Hippocampal formation (tissue), 2 donors: Measurements from ENCODE around the gene PNPLA7.

Experiments used
- DNase-seq, 2 donors: peaks; one replicate each; lab custom pipeline; 2025; lab: John Stamatoyannopoulos, UW

Gene PNPLA7

DNA sequence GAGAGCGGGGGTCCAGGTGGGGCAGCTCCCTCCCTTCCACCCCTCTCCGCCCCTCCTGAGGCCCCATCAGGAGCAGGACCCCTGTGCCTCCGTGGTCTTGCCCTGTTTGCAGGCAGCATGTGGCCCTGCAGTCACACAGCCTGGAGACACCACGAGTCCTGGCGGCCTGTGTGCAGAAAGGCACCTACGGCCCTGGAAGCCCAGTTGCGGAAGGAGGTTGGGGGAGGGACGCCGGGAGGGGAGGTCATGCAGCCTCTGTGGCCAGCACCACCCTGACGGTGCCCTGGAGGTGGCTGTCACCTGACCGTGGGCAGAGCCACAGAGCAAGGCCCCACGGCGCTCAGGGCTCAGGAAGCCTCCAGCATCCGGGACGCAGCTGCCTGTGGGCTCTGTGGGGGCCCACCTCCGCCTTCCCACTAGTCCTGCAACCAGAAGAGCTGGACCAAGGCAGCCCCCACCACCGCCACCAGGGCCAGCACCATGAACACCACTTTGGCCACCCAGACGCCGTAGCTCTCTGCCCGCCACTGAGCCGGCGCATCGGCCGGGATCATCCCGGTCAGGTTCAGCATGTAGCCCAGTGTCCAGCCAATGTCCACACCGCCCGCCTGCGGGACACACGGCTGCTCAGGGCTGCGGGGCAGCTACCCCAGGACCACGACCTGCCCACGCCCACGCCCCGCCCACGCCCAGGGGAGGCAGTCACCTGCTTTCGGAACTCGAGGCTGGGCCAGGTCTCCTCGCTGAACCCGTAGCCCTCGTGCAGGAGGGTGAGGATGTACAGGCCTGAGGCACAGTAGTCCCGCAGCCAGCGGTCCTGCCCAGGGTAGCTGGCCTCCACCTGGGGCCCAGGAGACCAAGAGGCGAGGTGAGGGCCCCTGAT is 115.5 kb downstream of the PNPLA7 start:
- DNase-seq, result no peak

DNA sequence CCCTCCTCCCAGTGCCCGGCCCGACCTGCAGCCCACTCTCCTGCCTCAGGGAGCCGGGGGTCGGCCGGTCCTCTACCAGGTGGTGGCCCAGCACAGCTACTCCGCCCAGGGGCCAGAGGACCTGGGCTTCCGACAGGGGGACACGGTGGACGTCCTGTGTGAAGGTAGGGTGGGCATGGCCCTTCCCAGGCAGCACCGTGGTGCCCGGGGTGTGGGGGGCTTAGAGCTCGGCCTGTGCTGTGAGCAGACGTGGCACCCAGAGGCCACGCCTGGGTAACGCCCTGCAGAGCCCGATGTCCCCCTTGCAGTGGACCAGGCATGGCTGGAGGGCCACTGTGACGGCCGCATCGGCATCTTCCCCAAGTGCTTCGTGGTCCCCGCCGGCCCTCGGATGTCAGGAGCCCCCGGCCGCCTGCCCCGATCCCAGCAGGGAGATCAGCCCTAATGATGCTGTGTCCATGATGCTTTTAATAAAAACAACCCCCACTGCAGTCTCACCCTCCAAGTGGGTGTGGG is 116.2 kb downstream of the PNPLA7 start:
- no peak for DNase-seq

DNA sequence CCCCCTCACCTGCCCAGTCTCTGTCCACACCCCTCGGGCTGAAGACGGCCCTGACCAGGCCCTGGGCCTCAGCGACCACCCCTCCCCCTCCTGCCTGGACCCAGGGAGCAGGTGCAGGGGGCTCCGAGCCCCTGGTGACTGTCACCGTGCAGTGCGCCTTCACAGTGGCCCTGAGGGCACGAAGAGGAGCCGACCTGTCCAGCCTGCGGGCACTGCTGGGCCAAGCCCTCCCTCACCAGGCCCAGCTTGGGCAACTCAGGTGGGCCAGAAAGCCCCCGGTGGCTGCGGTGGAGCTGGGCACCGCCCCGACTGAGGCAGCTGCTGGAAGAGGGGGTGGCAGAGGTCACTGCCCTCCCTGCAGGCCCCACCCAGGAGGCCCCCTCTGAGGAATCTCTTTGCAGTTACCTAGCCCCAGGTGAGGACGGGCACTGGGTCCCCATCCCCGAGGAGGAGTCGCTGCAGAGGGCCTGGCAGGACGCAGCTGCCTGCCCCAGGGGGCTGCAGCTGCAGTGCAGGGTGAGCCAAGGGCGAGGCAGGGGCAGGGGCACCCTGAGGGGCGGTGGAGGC is 116.8 kb downstream of the PNPLA7 start:
- no peak for DNase-seq

DNA sequence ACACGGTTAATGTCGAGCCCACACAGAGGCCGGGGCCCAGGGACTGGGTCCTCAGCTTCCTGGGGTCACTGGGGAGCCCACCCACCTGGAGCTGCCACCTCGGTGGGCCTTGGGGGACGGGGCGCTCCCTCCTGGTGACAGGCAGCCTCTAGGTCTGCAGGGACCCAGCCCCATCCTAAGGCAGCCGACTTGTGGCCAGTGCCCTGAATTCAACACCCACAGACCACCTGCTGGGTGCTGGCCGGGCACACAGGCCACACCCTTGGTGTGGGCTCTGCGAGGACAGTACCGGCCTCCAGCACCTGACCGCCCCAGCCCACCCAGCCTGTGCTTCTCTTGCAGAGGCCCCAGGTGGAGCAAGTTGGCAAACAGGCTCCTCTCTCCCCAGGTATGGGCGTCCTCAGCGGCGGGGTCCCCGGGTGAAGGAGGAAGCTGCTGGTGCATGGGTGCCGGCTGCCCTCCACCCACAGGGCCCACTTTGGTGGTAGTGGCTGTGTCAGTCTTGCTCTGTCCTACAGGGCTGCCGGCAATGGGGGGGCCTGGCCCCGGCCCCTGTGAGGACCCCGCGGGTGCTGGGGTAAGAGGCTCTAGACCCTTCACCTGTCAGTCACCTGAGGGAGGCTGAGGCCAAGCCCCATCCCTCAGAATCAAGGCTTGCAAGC is 117.4 kb downstream of the PNPLA7 start:
- DNase-seq, result no peak

DNA sequence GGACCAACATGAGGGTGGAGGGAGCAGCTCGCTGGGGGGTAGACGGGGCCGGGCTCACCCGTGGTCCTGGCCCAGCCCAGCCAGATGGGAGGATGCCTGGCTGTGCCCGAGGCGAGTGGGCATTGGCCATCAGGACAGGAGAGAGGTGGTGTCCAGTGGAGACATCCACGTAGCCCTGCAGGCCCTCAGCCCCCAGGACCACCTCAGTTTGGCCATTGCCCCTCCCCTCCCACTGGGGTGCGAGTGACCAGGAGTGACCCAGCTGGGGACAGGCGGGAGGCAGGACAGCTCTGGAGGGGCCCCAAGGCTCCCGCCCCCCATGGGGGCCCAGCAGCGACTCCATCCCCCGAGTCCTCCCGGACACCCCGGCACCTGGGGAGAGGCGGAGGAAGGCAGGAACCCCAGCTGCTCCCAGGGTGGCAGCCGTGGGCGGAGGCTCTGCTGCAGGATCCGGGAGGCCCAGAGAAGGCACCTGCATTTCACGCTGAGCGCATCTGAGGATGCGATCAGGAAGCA is 118.7 kb downstream of the PNPLA7 start:
- DNase-seq, result no peak

DNA sequence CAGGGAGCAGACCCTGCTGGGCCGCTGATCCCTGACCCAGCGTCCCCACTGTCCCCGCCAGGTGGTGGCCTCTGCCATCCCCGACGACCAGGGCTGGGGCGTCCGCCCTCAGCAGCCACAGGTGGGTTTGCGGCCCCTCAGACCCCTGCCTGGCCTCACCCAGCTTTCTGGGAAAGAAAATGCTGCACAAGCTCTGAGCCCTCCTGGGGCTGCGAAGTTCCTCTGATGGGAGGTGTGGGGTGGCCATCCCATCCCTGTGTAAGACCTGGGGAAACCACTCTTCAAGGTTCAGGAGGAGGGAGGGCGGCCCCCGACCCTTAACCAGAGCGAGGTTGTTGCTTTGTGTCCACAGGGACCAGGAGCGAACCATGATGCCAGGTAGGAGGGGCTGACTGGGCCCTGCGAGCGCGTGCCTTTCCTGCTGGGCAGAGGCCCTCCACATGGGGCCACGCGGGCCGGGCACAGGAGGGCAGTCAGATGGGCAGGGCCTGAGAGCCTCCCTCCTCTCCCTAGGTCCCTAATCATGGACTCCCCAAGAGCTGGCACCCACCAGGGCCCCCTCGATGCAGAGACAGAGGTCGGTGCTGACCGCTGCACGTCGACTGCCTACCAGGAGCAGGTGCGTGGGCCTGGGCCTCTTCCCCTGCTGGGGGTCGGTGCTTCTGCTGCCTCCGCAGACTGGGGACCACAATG is 119.3 kb downstream of the PNPLA7 start:
- no peak for DNase-seq

DNA sequence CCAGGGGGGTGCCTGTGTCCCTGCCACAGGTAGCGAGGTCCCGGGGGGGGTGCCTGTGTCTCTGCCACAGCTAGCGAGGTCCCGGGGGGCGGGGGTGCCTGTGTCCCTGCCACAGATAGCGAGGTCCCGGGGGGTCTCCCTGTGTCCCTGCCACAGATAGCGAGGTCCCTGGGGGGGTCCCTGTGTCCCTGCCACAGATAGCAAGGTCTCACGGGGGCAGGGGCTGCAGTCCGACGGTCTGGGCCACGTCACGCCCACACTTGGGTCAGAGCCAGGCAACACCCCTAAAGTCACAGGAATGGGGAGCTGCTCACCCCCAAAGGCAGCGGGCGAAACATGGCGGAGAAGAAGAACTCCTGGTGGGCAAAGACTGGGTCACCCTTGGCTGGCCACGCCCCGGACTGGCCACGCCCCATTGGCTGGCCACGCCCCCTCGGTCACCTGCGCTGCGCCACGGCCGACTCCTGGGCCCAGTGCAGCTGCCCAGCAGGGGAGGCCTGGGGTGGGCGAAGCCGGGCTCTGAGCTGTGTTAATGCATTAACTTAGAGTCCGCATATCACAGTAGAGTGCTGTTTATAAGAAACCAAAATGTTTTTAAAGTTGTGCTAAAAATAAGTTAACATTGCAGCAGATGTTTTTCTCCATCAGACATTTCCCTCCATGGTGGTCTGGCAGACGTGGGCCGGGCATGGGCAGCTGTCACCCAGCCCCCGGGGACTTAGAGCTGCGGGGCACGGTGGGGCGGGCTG is 120.1 kb downstream of the PNPLA7 start:
- DNase-seq, result no peak

DNA sequence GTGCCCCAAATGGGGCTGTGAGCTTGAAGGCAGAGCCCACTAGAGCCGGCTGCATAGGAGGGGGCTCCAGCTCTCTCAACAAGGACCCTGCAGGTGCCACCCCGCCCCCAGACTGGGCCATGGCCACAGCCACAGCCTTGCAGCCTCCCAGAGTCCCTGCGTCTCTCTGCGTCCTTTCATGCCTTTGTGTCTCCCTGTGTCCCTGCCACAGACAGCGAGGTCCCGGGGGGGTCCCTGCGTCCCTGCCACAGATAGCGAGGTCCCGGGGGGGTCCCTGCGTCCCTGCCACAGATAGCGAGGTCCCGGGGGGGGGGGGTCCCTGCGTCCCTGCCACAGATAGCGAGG is 120.7 kb downstream of the PNPLA7 start:
- DNase-seq, result no peak

DNA sequence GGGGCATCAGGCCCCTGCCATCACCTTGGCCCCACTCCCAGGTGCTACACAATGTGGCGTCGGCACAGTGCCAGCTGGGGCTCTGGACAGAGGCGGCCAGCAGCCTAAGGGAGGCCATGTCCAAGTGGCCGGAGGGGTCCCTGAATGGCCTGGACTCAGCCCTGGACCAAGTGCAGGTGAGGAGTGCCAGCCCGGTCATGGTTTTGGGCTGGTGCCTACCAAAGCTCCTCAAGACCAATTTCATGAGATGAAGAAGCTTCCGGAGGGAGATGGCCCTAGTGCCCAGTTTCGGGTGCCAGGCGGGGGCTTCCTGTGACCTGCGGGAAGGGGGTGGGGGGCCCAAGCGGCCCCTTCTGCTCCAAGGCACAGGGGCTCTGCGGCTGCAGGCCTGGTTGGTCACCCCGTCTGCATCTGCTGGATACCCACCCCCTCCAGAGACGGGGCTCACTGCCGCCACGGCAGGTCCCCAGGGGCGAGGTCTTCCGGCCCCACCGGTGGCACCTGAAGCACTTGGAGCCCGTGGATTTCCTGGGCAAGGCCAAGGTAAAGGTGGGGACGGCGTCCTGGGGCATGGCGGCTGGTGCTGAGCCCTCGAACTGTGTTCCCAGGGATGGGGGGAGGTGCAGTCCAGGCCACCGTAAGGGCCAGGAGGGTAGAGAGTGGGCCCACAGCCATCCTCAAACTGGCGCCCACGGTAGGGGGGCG is 121.2 kb downstream of the PNPLA7 start:
- DNase-seq, result no peak

DNA sequence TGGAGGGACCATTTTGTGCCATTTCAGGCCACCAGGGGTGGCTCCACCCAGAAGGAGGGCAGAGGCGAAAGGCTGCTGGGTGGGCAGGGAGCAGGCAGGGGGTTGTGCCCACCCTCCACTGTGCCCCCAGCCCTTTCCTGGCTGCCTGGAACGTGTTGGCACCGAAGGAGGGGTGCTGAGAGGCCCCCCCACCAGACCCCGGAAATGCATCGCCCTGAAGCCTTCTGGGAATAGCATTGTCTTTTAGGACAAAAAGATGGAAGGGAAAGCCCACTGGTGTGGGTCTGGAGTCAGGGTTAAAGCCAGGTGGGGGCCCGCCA is 121.9 kb downstream of the PNPLA7 start:
- DNase-seq, result no peak

DNA sequence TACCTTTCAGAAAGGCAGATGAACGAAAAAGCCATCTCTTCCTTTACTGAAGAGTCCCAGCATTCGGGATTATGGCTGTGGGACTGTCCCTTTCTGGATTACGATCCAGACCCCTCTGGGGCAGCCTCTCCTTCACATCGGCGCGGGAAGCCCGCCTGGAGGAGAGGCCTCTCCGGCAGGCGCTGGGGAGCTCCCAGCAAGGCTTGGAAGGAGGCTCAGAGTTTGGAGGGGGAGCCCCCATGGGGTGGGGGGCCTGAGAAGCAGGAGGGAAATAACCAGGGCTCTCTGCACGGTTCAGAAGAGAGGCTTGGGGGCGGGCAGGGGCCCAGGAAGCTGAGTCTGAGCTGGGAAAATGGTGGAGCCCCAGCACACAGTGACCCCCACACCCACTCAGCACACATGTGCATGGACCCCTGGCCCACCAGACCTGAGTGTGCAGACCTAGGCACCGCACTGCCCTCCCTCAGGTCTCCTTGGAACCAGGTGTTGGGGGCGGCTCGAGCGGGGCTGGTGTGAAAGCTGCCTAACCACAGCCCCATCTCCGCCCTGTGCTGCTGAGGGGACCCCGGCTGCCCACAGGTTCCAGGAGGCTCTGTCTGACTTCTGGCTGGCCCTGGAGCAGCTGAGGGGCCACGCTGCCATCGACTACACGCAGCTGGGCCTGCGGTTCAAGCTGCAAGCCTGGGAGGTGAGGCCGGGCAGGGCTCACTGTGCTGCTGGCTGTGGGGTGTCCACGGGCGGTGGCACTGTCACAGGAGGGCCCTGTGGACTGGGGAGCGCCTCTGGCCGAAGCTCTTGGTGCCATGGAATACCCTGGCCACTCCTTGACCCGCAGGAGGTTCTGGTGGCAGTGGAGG is 122.5 kb downstream of the PNPLA7 start:
- DNase-seq, result no peak

DNA sequence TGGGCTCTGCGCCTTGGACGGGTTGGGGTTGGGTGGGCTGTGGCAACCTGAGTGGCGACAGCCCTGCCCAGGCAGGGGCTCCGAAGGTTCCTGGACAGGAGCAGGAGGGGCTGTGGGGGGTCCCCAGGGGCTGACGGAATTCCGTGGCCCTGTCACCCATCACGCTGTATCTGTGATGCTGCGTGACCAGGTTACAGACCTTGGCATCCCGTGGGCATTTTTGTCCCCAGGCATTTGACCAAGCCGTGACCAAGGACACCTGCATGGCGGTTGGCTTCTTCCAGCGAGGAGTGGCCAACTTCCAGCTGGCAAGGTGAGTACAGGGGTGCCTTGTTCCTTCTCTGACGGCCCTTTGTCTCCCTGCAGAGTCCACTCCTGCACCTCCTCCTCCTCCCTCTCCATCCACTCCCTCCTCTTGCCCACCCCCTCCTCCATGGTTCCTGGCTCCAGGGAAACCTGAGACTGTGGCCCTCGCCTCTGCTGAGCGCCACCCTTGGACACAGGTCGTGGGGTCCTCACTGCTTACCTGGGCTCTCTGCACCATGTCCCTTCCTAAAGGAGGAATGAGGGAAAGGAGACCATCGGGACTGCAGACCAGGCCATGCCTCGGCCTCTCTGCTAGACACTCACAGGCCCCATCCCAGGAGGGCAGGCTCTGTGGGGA is 124.1 kb downstream of the PNPLA7 start:
- no peak for DNase-seq

DNA sequence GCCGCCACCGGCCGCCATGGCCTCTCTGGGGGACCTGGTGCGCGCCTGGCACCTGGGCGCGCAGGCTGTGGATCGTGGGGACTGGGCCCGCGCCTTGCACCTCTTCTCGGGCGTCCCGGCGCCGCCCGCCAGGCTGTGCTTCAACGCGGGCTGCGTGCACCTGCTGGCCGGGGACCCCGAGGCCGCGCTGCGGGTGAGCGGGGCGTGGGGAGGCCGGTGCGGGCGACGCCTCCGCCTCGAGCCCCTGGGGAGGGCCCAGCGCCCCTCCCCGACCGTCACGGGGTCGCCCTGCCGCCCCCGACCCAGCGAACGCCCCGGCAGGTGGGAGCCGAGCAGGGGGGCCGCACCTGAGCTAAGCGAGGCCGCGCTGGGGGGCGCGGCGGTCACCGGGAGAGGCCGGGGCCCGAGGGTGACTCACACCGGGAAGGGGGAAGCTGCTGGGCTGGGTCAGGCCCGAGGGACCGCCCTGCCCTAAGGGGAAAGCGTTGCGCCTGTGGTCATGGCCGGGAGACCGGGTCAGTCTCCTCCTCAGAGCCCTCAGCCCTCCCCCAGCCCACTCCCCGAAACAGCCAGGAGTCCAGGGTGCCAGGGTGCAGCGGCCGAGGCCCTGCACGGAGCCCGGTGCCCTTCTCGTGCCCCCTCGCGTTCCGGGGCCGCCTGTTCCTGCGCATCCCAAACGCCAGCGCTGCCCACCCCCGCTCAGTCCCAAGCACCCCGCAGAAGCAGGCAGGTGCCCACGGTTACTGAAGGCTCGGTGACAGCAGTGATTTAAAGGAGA is 126.5 kb downstream of the PNPLA7 start:
- DNase-seq, result no peak

DNA sequence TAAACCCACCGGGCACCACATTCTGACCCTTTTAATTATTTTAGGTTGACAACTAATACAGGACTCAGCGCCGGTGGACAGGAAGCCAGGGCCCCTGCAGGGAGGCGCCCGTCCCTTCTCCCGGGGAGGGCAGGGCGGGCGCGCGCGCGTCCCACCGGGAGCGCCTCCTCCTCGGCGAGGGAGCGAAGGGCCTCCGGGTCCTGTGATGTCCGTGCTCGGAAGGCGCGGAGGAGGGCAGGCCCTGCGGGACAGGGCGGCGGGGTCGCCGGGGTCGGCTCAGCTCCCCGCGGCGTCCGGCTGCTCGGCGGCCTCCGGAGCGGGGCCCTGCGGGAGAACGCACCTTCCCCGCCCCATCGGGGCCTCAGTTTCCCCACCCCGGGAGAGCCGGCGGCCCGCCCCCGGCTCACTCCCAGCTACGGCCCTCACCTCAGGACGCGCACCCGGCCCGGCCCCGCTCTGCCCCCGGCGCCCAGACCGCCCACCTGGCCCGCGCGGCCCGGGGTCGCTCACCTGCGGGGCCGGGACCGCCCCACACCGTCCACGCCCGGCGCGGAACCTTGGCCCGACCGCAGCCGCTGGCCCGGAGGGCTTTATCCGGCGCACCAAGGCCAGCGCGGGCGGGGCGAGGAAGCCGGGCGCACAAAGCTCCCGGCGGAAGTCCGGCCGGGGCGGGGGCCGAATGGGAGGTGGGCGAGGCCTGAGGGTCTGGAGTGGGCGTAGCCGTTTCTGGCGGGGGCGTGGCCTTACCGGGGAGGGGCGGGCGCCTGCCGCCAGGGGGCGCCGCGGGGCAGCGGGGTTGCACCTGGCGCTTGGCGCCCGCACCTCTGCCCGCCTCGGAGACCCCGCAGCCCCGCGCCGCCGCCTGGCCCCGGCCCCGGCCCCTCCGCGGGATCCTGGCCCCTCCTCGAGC is 127.3 kb downstream of the PNPLA7 start, which contains the start of the genes EXD3 and NOXA1:
EXD3 (minus strand) TSS at position 559 of the 910 bp plus-strand sequence. CDS start 27,805 bp downstream, outside the sequence.
NOXA1 (plus strand) TSS at position 790 of the 910 bp plus-strand sequence. CDS start 137 bp downstream, outside the sequence.
- peak; percentile 73 to 81 for DNase-seq

DNA sequence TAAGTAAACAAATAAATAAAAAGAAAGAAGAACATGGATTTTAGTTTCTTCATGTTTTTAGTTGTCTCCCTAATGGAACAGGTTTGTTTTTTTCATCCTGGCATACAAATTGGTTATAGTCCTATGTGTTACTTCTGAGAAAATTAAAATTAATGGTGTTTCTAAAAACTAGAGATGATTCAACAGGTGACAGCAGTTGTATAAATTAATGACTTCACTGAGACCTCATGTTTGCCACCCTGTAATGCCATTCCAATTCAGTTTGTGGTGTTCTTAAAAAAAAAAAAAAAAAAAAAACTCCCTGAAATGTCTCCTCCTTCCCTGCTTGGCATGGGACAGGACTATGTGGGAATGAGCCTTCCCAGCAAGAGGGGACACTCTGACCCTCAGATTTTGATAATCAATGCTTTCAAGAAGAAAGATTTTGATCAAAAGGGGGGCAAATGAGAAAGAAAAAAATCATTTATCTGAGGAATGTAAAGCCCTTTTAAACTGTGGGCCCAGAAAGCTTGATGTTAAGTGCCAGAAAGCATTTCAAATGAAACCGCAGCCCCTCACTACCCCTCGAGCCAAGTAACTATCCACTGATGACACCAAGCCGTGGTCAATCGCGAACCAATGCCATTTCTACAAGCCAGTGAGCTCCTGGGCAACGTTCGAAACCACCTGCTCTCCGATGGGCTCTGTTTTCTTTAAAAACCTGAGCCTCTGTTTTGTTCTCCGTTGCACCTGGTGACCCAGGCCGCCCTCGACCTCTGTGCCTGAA is 128.2 kb downstream of the PNPLA7 start:
- no peak for DNase-seq
